Neural cell (in vitro differentiated cells): ENCODE measurements around the gene DGKG. TPM values are rescaled to one million over a fixed set of nuclear protein-coding genes. Genes with fewer than 3 reads are reported as not detected.

ENCODE experiments used
- H2AFZ ChIP-seq: fragments of 200-600, 300-800 bp; sonication (generic), shearing (Covaris generic); 2 replicates; pipeline ENCODE4 v1.6.0; 2014; ENCODE audit warnings: low read depth, mild to moderate bottlenecking, antibody characterized with exemption, low read length, moderate library complexity
- H3F3A ChIP-seq: fragments of 200-600 bp; shearing (Covaris generic); 2 replicates; pipeline ENCODE4 v1.6.1; 2016; ENCODE audit warnings: mild to moderate bottlenecking, moderate library complexity, mixed read lengths, antibody characterized with exemption, low read length; ENCODE audit not compliant: insufficient read depth, poor library complexity, severe bottlenecking
- H3K27ac ChIP-seq: fragments of 200-600, 300-800 bp; sonication (generic), shearing (Covaris generic); 2 replicates; pipeline ENCODE4 v1.5.1; 2014; ENCODE audit warnings: mild to moderate bottlenecking, low read length, moderate library complexity
- H3K27me3 ChIP-seq: fragments of 300-800, 200-600 bp; sonication (generic), shearing (Covaris generic); 2 replicates; pipeline ENCODE4 v1.6.0; 2014; ENCODE audit warnings: mild to moderate bottlenecking, low read depth, low read length, moderate library complexity; ENCODE audit not compliant: insufficient read depth
- H3K36me3 ChIP-seq: fragments of 300-800, 200-600 bp; sonication (generic), shearing (Covaris generic); 2 replicates; pipeline ENCODE4 v1.5.1; 2014; ENCODE audit warnings: mild to moderate bottlenecking, antibody characterized with exemption, low read length, moderate library complexity; ENCODE audit not compliant: insufficient read depth
- H3K4me2 ChIP-seq: fragments of 300-800, 200-600 bp; sonication (generic), shearing (Covaris generic); 2 replicates; pipeline ENCODE4 v1.6.0; 2014; ENCODE audit warnings: mild to moderate bottlenecking, low read length
- H3K4me3 ChIP-seq: fragments of 300-800, 200-600 bp; sonication (generic), shearing (Covaris generic); 2 replicates; pipeline ENCODE4 v1.5.1; 2014; ENCODE audit warnings: mild to moderate bottlenecking, low read length, moderate library complexity
- H3K79me2 ChIP-seq: fragments of 200-600 bp; shearing (Covaris generic); replicated peaks from 2 replicates; pipeline ENCODE4 v1.6.0; 2014; ENCODE audit warnings: mild to moderate bottlenecking, low read length, moderate library complexity; ENCODE audit not compliant: insufficient read depth
- H3K9ac ChIP-seq: fragments of 300-800, 200-600 bp; sonication (generic), shearing (Covaris generic); 2 replicates; pipeline ENCODE4 v1.6.1; 2016; ENCODE audit warnings: mild to moderate bottlenecking, low read length, mixed read lengths
- H3K9me2 ChIP-seq: fragments of 200-600 bp; shearing (Covaris generic); 2 replicates; pipeline ENCODE4 v1.6.1; 2016; ENCODE audit warnings: mild to moderate bottlenecking, low read length, mixed read lengths; ENCODE audit not compliant: insufficient read depth
- H3K9me3 ChIP-seq: fragments of 200-600, 300-800 bp; sonication (generic), shearing (Covaris generic); 2 replicates; pipeline ENCODE4 v1.6.1; 2016; ENCODE audit warnings: mild to moderate bottlenecking, mixed run types, low read length, moderate library complexity, mixed read lengths
- H4K20me1 ChIP-seq: fragments of 200-600 bp; shearing (Covaris generic); 2 replicates; pipeline ENCODE4 v1.6.1; 2016; ENCODE audit warnings: mild to moderate bottlenecking, mixed run types; ENCODE audit not compliant: insufficient read depth
- CTCF ChIP-seq: fragments of 450-650 bp; IDR thresholded peaks from 2 replicates; pipeline ENCODE4 v1.5.1; 2014; ENCODE audit warnings: antibody characterized with exemption, mild to moderate bottlenecking, moderate library complexity; ENCODE audit not compliant: poor library complexity, severe bottlenecking
- EP300 ChIP-seq: fragments of 450-650 bp; conservative IDR thresholded peaks from 2 replicates; pipeline ENCODE4 v1.6.1; 2014; ENCODE audit warnings: antibody characterized with exemption, mild to moderate bottlenecking, moderate library complexity; ENCODE audit not compliant: poor library complexity, severe bottlenecking
- EZH2 ChIP-seq: fragments of 200-600, 300-800 bp; shearing (Covaris generic), sonication (generic); IDR thresholded peaks from 2 replicates; pipeline ENCODE4 v1.6.1; 2014; ENCODE audit warnings: antibody characterized with exemption, low read length, borderline replicate concordance, mild to moderate bottlenecking; ENCODE audit not compliant: insufficient read depth, poor library complexity, severe bottlenecking
- MXI1 ChIP-seq: fragments of 450-650 bp; conservative IDR thresholded peaks from 2 replicates; pipeline ENCODE4 v1.6.1; 2014; ENCODE audit warnings: antibody characterized with exemption, mild to moderate bottlenecking; ENCODE audit not compliant: poor library complexity, severe bottlenecking
- POLR2AphosphoS5 ChIP-seq: IDR thresholded peaks from 2 replicates; pipeline ENCODE4 v1.6.1; 2012
- RAD21 ChIP-seq: fragments of 450-650 bp; conservative IDR thresholded peaks from 2 replicates; pipeline ENCODE4 v1.6.1; 2014; ENCODE audit warnings: antibody characterized with exemption, mild to moderate bottlenecking, moderate library complexity
- REST ChIP-seq: IDR thresholded peaks from 2 replicates; pipeline ENCODE4 v1.6.1; 2012; ENCODE audit warnings: borderline replicate concordance
- SMC3 ChIP-seq: fragments of 450-650 bp; conservative IDR thresholded peaks from 2 replicates; pipeline ENCODE4 v1.6.1; 2014; ENCODE audit warnings: antibody characterized with exemption, mild to moderate bottlenecking, moderate library complexity; ENCODE audit not compliant: poor library complexity
- TAF1 ChIP-seq: IDR thresholded peaks from 2 replicates; pipeline ENCODE4 v1.6.1; 2012; ENCODE audit warnings: low read depth
- polyA plus RNA-seq: library from polyadenylated mRNA; depleted of rRNA; stranded (reverse); fragments of >200 nt; gene quantifications from 2 replicates; pipeline ENCODE4 v1.2.3, GENCODE V29; 2014

Gene DGKG
- polyA plus RNA-seq, 1 donor from 2014 or later = not detected

GRCh38 chr3:186321746-186322145 lies 40.3 kb downstream of the DGKG start:
- H3K4me3 ChIP-seq = no peak overlapping the region
- H3K27me3 ChIP-seq = no peaks in the 10 kb centered on the region
- H3F3A ChIP-seq = no peaks in the 10 kb centered on the region
- no peaks in the 10 kb centered on the region for H3K36me3 ChIP-seq
- TF ChIP-seq SMC3 (no peak), REST (no peak)
- H3K9me2 ChIP-seq = no peaks in the 10 kb centered on the region
- no peaks in the 10 kb centered on the region for H3K79me2 ChIP-seq
- no peak overlapping the region for H3K9ac ChIP-seq
- no peak overlapping the region for H3K4me2 ChIP-seq
- H3K27ac ChIP-seq = no peak overlapping the region
- no peaks in the 10 kb centered on the region for H4K20me1 ChIP-seq
- H3K9me3 ChIP-seq = no peaks in the 10 kb centered on the region
- no peak overlapping the region for H2AFZ ChIP-seq

- no peaks in the 10 kb centered on the region for H3F3A ChIP-seq
- no peaks in the 10 kb centered on the region for H3K27me3 ChIP-seq
- H3K4me3 ChIP-seq = no peak overlapping the region
- H3K9ac ChIP-seq = no peak overlapping the region
- no peaks in the 10 kb centered on the region for H3K36me3 ChIP-seq
- H3K79me2 ChIP-seq = no peaks in the 10 kb centered on the region
- H3K27ac ChIP-seq = no peak overlapping the region
- H4K20me1 ChIP-seq = no peaks in the 10 kb centered on the region
- H3K9me2 ChIP-seq = no peaks in the 10 kb centered on the region
- H3K4me2 ChIP-seq = no peak overlapping the region
- no peaks in the 10 kb centered on the region for H3K9me3 ChIP-seq
- no peak overlapping the region for H2AFZ ChIP-seq
- TF ChIP-seq RAD21 (no peak), CTCF (no peak), EZH2 (no peak), MXI1 (no peak), SMC3 (no peak), POLR2AphosphoS5 (no peak), REST (no peak), TAF1 (no peak), EP300 (no peak)
Measured at GRCh38 chr3:186320862-186321568, 41.0 kb downstream of the DGKG start.
